SK-N-MC (cell line): ENCODE results near the gene SESN2.

ENCODE experiments used
- DNase-seq: peaks from one replicate; pipeline ENCODE4 v3.0.0-alpha.2; 2011; ENCODE audit warnings: low read depth, low spot score
- H3K27ac ChIP-seq: fragments of 200-600 bp; sonication (generic); 2 replicates; pipeline ENCODE4 v1.5.1; 2016; ENCODE audit warnings: mixed run types
- H3K36me3 ChIP-seq: fragments of 200-600 bp; sonication (generic); 2 replicates; pipeline ENCODE4 v1.6.1; 2017; ENCODE audit warnings: antibody characterized with exemption, low read length, mixed read lengths; ENCODE audit not compliant: insufficient read depth
- H3K4me3 ChIP-seq: fragments of 200-600 bp; sonication (generic); 2 replicates; pipeline ENCODE4 v1.5.1; 2016
- H3K9ac ChIP-seq: fragments of 200-600 bp; sonication (generic); 2 replicates; pipeline ENCODE4 v1.8.0; 2017; ENCODE audit warnings: mixed run types, mixed read lengths; ENCODE audit not compliant: insufficient read length
- H3K9me3 ChIP-seq: fragments of 200-600 bp; sonication (generic); 2 replicates; pipeline ENCODE4 v1.6.1; 2017; ENCODE audit warnings: low read depth, mild to moderate bottlenecking, antibody characterized with exemption, low read length, moderate library complexity, mixed read lengths
- EZH2 ChIP-seq: fragments of 200-600 bp; sonication (generic); IDR thresholded peaks from one replicate; pipeline ENCODE4 v1.6.1; 2017; ENCODE audit warnings: antibody characterized with exemption
- FOXP2 ChIP-seq: optimal IDR thresholded peaks from 2 replicates; pipeline ENCODE3; 2011; ENCODE audit warnings: mild to moderate bottlenecking, moderate library complexity; ENCODE audit not compliant: insufficient read depth; ENCODE audit errors: extremely low read length, control extremely low read depth
- POLR2AphosphoS5 ChIP-seq: IDR thresholded peaks from 2 replicates; pipeline ENCODE4 v1.6.1; 2012; ENCODE audit warnings: mild to moderate bottlenecking, low read depth, low read length, borderline replicate concordance

The SESN2 gene

DNA sequence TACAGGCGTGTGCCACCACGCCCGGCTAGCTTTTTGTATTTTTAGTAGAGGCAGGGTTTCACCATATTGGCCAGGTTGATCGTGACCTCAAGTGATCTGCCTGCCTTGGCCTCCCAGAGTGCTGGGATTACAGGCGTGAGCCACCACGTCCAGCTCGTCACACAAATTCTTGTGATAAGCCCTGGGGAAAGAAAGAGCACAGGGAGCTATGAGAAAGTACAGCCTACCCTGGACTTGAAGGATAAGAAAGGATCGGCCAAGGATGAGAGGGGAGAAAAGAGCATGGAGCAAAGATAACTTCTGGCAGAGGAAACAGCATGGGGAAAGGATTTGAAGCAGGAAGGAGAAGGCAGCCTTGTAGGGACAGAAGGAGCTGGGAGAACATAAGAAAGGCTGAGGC, 29.2 kb downstream of the SESN2 start:
- no peak for DNase-seq

DNA sequence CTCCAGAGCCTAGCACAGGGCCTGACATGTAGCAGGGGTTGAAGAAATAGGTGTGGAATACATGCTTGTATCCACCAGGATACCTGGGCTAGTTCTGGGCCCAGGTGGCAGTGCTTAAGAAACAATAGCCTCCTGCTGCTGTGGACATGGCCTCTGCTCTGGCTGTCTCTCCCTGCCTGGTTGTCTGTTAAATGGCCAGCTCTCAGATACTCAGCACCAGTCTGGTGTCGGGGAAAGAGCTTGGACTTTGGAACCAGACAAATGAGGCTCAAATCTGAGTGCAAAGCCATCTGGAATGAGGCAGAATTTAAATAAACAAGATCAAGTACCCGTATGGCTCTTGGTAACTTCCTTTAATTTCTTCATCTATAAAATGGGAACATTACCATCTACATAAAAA, 31.5 kb downstream of the SESN2 start:
- TF ChIP-seq EZH2 (no peak), FOXP2 (no peak), POLR2AphosphoS5 (no peak)
- H3K9ac ChIP-seq = no peak overlapping the region
- no peak overlapping the region for H3K4me3 ChIP-seq
- H3K36me3 ChIP-seq = no peaks in the 10 kb centered on the region
- H3K27ac ChIP-seq = no peak overlapping the region
- H3K9me3 ChIP-seq = no peaks in the 10 kb centered on the region
- no peak for DNase-seq

More for the DNA sequence above, 29.2 kb downstream of the SESN2 start:
- Histone ChIP-seq H3K27ac (no peak overlapping the region), H3K9me3 (no peaks in the 10 kb centered on the region), H3K36me3 (no peaks in the 10 kb centered on the region), H3K9ac (no peak overlapping the region), H3K4me3 (no peak overlapping the region)
- TF ChIP-seq POLR2AphosphoS5 (no peak), FOXP2 (no peak), EZH2 (no peak)

DNA sequence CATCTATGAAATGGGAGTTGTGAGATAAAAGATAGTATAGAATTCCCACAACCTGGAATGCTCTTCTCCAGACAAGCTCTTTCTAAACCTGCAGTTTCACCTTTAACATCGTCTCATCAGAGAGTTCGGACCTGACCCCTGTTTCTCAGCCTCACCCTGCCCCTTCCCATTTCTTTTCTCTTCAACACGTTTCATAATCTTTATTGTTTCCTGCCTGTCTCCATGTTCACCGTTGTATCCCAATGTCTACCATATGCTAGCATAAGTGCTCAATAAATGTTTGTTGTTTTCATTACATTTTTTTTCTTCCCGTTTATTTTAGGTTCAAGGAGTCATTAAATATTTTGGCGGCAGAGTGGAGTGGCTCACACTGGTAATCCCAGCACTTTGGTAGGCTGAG, 32.4 kb downstream of the SESN2 start:
- TF ChIP-seq POLR2AphosphoS5 = no peak
- TF ChIP-seq EZH2 = no peak
- TF ChIP-seq FOXP2 = no peak
- Histone ChIP-seq H3K27ac (no peak overlapping the region), H3K9me3 (no peaks in the 10 kb centered on the region), H3K9ac (no peak overlapping the region), H3K36me3 (no peaks in the 10 kb centered on the region), H3K4me3 (no peak overlapping the region)
- DNase-seq = no peak

DNA sequence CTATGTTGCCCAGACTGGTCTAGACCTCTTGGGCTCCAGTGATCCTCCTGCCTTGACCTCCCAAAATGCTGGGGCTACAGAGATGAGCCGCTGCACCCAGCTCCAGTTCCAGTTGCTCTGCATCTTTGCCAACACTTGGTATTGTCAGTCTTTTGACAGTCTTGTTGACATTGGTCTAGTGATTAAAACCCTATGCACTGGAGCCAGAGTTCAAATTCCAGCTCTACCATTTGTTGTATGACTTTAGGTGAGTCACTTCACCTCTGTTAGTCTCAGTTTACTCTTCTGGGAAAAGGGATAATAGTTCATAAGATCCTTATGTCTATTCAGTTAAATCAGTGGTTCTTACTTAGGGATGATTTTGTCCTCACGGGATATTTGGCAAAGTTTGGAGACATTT, 36.6 kb downstream of the SESN2 start:
- Histone ChIP-seq H3K27ac (no peak overlapping the region), H3K4me3 (no peak overlapping the region), H3K36me3 (no peaks in the 10 kb centered on the region), H3K9me3 (no peaks in the 10 kb centered on the region), H3K9ac (no peak overlapping the region)
- TF ChIP-seq POLR2AphosphoS5 (no peak), EZH2 (no peak), FOXP2 (no peak)
- no peak for DNase-seq

GRCh38 chr1:28296401-28297261, 37.3 kb downstream of the SESN2 start:
- Histone ChIP-seq H3K4me3 (peak overlapping the region; percentile 41), H3K9ac (peak overlapping the region; percentile 19), H3K27ac (peak overlapping the region; percentile 28; the same call in 1 of the 2 replicates), H3K36me3 (no peaks in the 10 kb centered on the region), H3K9me3 (no peaks in the 10 kb centered on the region)
- TF ChIP-seq FOXP2 = no peak
- peak; percentile 43; the same call in 1 of the 2 replicates for TF ChIP-seq POLR2AphosphoS5
- TF ChIP-seq EZH2 = no peak
- no peak for DNase-seq

DNA sequence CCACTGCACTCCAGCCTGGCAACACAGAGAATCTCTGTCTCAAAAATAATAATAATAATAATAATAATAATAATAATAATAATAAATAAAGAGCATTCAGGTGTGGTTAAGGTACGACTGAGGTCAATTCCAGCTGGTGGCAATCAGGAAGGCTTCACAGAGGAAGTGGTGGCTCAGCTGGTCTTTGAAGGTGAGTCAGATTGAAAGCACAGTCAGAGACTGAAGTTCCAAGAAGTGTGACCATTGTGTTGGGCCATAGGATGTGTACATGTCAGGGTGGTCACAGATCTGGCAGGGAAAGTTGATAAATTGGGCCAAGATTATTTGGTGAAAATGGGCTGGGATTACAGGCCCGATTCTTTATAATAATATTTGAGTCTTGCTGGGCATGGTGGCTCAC, 38.5 kb downstream of the SESN2 start:
- no peak overlapping the region for H3K9ac ChIP-seq
- H3K4me3 ChIP-seq = no peak overlapping the region
- TF ChIP-seq FOXP2 (no peak), POLR2AphosphoS5 (no peak), EZH2 (no peak)
- H3K9me3 ChIP-seq = no peaks in the 10 kb centered on the region
- H3K27ac ChIP-seq = no peak overlapping the region
- no peaks in the 10 kb centered on the region for H3K36me3 ChIP-seq
- no peak for DNase-seq

- no peaks in the 10 kb centered on the region for H3K9me3 ChIP-seq
- no peak overlapping the region for H3K4me3 ChIP-seq
- H3K36me3 ChIP-seq = no peaks in the 10 kb centered on the region
- H3K9ac ChIP-seq = no peak overlapping the region
- no peak for DNase-seq
- TF ChIP-seq EZH2 (no peak), POLR2AphosphoS5 (no peak), FOXP2 (no peak)
- no peak overlapping the region for H3K27ac ChIP-seq
These were observed 39.1 kb downstream of the SESN2 start for GRCh38 chr1:28298438-28298837.

DNA sequence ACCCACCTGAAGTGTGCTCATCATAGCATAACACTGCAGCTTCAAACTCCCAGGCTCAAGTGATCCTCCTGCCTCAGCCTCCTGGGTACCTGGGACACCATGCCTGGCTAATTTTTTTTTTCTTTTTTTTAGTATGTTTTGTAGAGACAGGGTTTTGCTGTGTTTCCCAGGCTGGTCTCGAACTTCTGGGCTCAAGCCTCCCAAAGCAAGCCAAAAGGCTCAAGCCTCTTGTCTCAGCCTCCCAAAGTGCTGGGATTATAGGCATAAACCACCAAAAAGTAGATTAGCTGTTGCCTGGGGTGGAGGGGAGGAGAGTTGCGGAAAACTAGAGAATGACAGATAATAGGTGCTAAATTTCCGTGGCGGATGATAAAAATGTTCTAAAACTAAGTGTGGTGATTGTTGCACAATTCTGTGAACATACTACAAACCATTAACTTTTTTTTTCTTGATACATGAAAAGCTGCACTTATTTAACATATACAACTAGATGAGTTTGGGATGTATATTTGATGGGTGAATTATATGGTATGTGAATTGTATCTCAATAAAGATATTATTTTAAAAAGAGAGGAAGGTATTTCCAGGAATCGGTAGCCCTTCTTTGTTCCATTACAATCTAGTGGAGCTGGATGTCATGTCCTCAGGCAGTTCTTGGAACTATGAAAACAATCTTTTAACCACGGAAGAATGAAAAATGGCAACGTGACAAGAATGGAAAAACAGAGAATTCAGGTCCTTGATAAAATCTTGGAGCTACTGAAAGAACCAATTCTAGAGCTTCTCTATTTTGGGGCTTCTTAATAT, 42.3 kb downstream of the SESN2 start:
- Histone ChIP-seq H3K27ac (no peak overlapping the region), H3K4me3 (no peak overlapping the region), H3K9me3 (no peaks in the 10 kb centered on the region), H3K36me3 (no peaks in the 10 kb centered on the region), H3K9ac (no peak overlapping the region)
- peak; percentile 20 for DNase-seq
- no peak for TF ChIP-seq EZH2
- no peak for TF ChIP-seq POLR2AphosphoS5
- TF ChIP-seq FOXP2 = no peak
